ENCODE data around the gene TSPYL4. TPM values are rescaled to one million over a fixed set of nuclear protein-coding genes. Genes with fewer than 3 reads are reported as not detected.

The TSPYL4 gene
- total RNA-seq, 1 donor from 2014 or later: 72.1 TPM

- Mint-ChIP-seq H3K4me3 (ENCODE audit: low read depth) (no peak overlapping the region), H3K27me3 (no peaks in the 10 kb centered on the region), H3K4me1 (ENCODE audit: low read depth) (peaks cover 4% of the 10 kb centered on the region), H3K36me3 (ENCODE audit: insufficient read depth) (no peaks in the 10 kb centered on the region), H3K9me3 (ENCODE audit: low read depth) (no peaks in the 10 kb centered on the region), H3K27ac (no peak overlapping the region)
- no peak for DNase-seq (ENCODE audit: low spot score, unreplicated experiment)
- TF ChIP-seq CTCF (IDR thresholded peaks at IDR 0.05; ENCODE audit: unreplicated experiment): peak; percentile 65
Measured at GRCh38 chr6:116218172-116218633, 35.7 kb downstream of the TSPYL4 start.

DNA sequence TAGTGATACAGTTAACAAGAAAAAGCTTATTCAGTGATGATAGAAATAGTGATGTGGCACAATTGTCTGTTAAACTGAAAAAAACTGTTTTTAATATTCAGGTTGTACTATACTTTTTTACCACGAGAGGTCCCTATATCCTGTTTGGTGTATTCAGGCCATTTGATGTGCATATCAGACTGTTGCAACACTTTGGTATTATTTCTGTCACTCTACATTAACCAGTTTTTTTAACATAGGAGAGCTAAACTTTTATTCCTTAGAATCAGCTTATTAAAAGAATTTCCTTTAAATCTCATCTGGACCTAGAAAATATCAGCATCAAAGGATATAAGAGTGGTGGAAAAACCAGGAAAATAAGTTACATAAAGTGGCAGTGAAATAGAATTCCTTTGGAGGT lies 36.8 kb downstream of the TSPYL4 start:
- H3K27me3 Mint-ChIP-seq: no peaks in the 10 kb centered on the region
- H3K36me3 Mint-ChIP-seq (ENCODE audit: insufficient read depth): no peaks in the 10 kb centered on the region
- peak overlapping the region; percentile 91 for H3K27ac Mint-ChIP-seq
- H3K4me3 Mint-ChIP-seq (ENCODE audit: low read depth): no peak overlapping the region
- peaks cover 4% of the 10 kb centered on the region for H3K4me1 Mint-ChIP-seq (ENCODE audit: low read depth)
- DNase-seq (ENCODE audit: low spot score, unreplicated experiment): no peak
- H3K9me3 Mint-ChIP-seq (ENCODE audit: low read depth): no peaks in the 10 kb centered on the region
- TF ChIP-seq CTCF (IDR thresholded peaks at IDR 0.05; ENCODE audit: unreplicated experiment): peak; percentile 63

DNA sequence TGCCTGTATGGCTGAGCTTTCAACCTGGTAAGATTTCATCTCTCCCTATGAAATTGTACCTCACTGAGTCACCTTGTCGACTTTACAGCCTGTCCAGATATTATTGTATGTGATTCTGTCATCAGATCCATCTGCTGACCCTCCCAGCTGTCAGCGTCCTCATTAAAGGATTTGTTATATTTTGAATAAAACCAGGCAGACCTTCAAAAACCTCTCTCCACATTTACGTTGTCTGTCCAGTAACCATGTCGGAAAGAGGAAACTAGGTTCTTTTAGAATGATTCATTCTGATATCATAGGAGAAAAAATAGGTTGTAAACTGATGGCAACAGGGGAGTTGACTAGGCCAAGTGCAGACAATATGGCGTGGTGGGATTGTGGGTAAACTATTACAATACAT lies 38.5 kb downstream of the TSPYL4 start:
- Mint-ChIP-seq H3K27me3 (no peaks in the 10 kb centered on the region), H3K27ac (no peak overlapping the region), H3K36me3 (ENCODE audit: insufficient read depth) (no peaks in the 10 kb centered on the region), H3K4me1 (ENCODE audit: low read depth) (peaks cover 6% of the 10 kb centered on the region), H3K4me3 (ENCODE audit: low read depth) (no peak overlapping the region), H3K9me3 (ENCODE audit: low read depth) (no peaks in the 10 kb centered on the region)
- TF ChIP-seq CTCF (IDR thresholded peaks at IDR 0.05; ENCODE audit: unreplicated experiment): no peak
- DNase-seq (ENCODE audit: low spot score, unreplicated experiment): no peak

DNA sequence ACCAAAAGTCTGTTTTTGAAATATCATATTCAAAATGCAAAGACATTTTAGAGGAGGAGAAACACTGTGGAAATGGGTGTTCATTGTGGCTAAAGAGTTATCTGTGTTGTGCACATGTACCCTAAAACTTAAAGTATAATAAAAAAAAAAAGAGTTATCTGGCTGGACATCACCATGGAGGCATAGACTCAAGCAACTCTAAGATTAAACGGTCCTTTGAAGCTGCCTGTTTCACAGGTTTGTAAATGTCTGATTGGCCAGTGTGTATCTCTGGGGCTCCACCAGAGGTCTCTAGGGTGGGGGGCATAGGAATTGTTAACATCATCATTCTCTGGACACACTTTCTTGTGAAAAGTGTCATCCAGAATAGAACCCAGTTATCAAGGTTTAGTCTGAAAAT lies 39.2 kb downstream of the TSPYL4 start:
- H3K27ac Mint-ChIP-seq: no peak overlapping the region
- H3K4me1 Mint-ChIP-seq (ENCODE audit: low read depth): peaks cover 6% of the 10 kb centered on the region
- TF ChIP-seq CTCF (IDR thresholded peaks at IDR 0.05; ENCODE audit: unreplicated experiment): no peak
- H3K4me3 Mint-ChIP-seq (ENCODE audit: low read depth): no peak overlapping the region
- no peaks in the 10 kb centered on the region for H3K9me3 Mint-ChIP-seq (ENCODE audit: low read depth)
- no peaks in the 10 kb centered on the region for H3K27me3 Mint-ChIP-seq
- H3K36me3 Mint-ChIP-seq (ENCODE audit: insufficient read depth): no peaks in the 10 kb centered on the region
- DNase-seq (ENCODE audit: low spot score, unreplicated experiment): no peak

DNA sequence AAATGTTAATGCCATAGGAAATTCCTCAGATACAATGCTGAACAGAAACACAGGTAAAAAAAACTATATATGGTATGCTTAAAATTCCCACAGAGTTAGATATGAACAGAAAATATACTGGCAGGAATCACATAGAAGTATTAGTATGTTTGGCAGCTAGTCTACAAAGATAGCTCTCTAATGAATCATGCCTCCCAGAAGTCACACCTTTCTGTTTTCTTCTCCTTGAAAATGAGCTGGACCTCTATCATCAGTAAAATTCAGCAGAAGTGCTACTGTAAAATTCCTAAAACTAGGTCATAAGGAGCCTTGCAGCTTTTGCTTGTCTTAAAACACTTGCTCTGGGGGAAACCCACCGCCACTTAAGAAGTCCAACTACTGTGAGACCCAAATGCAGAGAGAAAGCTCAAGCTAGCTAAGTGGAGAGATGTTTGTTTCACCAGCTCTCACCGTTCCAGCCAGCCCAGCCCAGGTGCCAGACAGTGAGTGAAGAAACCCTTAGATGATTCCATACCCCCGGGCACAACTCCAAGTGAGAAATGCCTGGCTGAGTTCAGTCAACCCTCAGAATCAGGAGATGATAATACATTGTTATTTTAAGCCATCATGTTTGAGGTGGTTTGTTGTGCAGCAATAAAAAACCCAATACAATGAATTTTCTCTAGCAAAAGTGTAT lies 43.0 kb downstream of the TSPYL4 start:
- Mint-ChIP-seq H3K36me3 (ENCODE audit: insufficient read depth) (no peaks in the 10 kb centered on the region), H3K4me1 (ENCODE audit: low read depth) (peaks cover 3% of the 10 kb centered on the region), H3K27ac (no peak overlapping the region), H3K27me3 (no peaks in the 10 kb centered on the region), H3K9me3 (ENCODE audit: low read depth) (no peaks in the 10 kb centered on the region), H3K4me3 (ENCODE audit: low read depth) (no peak overlapping the region)
- DNase-seq (ENCODE audit: low spot score, unreplicated experiment): no peak
- TF ChIP-seq CTCF (IDR thresholded peaks at IDR 0.05; ENCODE audit: unreplicated experiment): no peak
